NCI-H748 (cell line): Measurements from ENCODE around the gene IRGC.
"Not testable (repeated sequence)": the region's sequence is repeated elsewhere in the genome, so short reads cannot be mapped to it uniquely, and the experiment has no call there.

ENCODE experiments used
- DNase-seq: peaks from one replicate; lab custom pipeline; 2025; ENCODE audit not compliant: unreplicated experiment; lab: John Stamatoyannopoulos, UW

IRGC gene, protein sequence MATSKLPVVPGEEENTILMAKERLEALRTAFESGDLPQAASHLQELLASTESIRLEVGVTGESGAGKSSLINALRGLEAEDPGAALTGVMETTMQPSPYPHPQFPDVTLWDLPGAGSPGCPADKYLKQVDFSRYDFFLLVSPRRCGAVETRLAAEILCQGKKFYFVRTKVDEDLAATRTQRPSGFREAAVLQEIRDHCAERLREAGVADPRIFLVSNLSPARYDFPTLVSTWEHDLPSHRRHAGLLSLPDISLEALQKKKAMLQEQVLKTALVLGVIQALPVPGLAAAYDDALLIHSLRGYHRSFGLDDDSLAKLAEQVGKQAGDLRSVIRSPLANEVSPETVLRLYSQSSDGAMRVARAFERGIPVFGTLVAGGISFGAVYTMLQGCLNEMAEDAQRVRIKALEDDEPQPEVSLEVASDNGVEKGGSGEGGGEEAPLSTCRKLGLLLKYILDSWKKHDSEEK

DNA sequence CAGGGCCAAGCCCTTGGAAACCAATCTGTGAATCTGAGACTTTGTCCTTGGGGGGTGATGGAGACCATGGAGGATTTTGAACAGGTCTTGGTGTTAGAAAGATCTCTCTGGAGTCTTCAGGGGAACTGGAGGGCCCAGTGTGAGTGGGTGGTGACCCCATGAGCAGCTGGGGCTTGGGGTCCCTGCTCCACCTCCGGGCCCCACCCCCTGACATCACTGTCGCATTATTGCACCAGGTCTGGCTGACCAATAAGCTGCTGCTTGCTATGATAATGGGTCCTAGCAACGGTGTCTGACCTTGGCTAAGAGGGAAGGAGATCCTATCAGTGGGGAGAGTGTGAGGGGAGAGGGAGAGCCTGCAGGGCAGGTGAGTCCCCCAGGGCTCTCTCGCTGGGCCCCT, at the start of gene IRGC:
Gene IRGC (plus strand): TSS at position 301 of the 400 bp plus-strand sequence. CDS start 2,483 bp downstream, outside the sequence.
- no peak for DNase-seq

DNA sequence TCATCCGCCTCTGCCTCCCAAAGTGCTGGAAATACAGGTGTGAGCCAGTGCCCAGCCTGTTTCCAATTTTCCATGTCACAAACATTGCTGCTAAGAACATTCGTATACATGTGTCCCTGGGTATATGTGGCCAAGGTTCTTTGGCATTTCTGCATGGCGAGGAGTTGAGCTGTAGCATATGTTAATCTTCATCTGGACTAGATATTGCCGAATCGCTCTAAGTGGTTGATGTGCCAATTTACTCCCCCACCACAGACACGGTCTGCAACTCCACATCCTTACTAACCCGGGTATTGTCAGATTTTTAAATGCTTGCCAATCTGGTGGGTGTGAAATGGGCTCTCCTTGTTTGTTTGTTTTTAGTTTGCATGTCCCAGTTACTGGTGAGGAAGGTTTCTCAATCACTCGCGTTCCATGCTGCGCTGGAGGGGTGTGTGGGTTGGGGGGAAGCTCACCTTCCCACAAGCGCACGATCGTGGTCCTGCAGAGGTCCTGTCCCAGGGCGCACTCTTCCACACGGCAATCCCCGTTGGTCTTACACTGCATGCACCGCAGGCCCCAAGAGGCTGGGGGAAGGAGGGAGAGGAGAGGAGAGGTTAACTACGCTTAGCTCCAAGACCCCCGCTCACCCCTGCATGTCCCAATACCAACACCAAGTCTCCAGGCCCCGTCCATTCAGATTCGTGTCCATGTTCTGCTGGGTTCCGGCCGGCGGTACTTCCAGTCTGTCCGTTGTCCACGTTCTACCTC, 48.6 kb upstream of the IRGC start:
- DNase-seq, result no peak

DNA sequence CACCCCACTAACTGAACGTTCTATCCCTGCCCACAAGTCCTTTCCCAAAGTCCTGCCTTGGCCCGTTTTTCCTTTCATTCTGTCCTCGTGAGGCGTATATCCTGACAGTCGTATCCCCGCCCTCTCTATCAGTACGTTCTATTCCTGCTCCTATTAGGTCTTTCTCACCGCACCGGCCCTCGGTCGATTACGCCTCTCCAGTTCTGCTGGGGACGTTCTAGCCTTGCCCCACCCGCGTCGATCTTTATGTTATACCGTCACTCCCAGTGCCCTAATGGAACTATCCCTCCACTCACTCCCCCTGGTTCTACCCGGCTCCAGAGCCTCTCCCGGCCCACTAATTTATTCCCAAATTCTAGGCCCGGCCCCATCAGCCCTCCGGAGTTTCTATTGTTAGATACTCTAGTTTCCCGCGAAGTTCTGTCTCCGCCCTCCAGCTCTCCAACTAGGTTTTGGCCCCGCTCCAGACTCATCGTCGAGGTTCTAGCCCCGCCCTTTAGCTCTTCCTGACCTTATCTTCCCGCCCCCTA, 47.9 kb upstream of the IRGC start:
- DNase-seq, result peak; percentile 100

DNA sequence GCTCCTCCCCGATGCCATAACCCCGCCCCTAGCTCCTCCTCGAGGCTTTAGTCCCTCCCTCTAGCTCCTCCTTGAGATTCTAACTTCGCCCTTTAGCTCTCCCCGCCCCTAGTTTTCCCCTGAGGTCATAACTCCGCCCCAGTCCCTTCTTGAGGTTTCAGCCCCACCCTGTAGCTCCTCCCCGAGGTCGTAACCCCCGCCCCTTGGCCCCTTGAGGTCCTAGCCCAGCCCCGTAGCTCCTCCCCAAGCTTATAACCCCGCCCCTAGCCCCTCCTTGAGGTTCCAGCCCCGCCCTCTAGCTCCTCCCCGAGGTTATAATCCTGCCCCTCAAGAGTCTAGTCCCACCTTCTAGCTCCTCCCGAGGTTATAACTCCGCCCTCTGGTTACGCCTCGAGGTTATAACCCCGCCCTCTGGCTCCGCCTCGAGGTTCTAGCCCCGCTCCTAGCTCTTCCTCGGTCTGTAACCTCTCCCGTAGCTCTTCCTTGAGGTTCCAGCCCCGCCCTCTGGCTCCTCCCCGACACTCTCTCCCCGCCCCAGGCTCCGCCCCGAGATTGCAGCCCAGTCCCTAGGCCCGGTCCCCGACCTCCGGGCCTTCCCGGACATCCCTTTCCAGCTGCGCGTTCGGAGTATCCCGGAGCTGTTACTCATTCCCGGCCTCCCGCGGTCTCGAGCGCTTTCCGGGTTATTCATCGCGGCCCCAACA, 47.3 kb upstream of the IRGC start:
- peak; percentile 100 for DNase-seq

DNA sequence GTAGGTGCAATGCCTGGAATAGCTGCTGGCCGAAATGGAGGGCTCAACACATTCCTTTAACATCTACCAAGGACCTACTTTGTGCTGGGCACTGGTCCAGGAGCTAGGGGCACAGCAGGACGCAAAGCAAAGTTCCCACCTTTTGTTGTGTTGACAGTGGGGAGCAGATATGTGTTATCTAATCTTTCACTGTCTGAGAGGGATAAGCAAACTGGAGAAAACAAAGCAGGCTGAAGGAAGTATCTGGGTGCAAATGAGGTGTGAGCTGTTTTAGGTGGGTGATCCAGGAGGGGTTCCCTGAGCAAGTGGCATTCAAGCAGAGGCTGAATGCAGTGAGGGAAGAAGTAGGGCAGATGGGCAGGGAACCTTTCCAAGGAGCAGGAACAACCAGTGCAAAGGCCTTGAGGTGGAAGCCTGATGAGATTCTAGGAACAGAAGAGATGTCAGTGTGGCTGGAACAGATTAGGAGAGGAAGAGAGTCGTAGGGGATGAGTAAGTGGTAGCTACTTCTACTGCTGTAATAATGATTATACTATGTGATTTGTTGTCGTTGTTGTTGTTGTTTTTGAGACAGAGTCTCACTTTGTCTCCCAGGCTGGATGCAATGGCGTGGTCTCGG, 43.7 kb upstream of the IRGC start:
- DNase-seq, result no peak

DNA sequence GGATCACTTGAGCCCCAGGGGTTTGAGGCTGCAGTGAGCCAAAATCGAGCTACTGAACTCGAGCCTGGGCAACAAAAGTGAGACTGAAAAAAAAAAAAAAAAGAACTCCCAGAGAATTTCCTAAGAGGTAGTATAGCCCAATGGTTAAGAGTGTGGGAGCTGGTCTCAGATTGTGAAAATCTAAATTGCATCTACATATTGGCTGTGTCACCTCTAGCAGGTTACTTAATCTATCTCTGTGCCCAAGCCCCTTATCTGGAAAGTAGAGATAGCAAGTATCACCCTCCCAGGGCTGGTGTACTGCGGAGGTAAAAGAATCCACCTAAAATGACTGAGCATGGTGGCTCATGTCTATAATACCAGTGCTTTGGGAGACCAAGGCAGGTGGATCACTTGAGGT, 42.2 kb upstream of the IRGC start:
- DNase-seq, result no peak

DNA sequence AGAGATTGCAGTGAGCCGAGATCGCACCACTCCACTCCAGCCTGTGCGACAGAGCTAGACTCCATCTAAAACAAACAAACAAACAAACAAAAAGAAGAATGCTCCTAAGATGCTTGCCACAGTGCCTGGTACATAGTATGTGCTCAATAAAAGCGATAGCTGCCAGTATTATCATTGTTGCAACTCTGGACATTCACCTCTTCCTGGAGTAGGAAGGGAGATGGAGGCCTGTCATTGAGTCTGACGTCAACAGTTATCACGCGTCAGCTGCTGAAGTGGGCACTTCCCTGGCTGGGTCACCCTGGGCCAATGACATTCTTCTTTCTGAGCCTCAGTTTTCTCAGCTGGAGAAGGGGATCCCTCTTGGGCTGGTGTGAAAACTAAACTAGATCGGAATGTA, 41.7 kb upstream of the IRGC start:
- no peak for DNase-seq

DNA sequence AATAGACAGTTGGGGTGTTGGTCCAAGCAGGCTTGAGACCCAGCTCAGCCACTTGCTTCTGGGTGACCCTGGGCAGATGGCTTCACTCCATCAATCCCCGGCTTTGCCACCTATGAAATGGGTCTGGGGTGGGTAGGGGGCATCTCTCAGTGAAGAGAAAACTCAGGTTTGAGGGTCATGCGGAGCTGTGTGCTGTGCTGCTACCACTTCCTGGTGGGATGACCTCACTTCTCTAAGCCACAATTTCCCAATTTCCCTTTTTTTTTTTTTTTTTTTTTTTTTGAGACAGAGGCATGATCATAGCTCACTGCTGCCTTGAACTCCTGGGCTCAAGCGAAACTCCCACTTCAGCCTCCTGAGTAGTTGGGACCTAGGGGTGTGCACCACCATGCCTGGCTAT, 41.3 kb upstream of the IRGC start:
- DNase-seq, result no peak

DNA sequence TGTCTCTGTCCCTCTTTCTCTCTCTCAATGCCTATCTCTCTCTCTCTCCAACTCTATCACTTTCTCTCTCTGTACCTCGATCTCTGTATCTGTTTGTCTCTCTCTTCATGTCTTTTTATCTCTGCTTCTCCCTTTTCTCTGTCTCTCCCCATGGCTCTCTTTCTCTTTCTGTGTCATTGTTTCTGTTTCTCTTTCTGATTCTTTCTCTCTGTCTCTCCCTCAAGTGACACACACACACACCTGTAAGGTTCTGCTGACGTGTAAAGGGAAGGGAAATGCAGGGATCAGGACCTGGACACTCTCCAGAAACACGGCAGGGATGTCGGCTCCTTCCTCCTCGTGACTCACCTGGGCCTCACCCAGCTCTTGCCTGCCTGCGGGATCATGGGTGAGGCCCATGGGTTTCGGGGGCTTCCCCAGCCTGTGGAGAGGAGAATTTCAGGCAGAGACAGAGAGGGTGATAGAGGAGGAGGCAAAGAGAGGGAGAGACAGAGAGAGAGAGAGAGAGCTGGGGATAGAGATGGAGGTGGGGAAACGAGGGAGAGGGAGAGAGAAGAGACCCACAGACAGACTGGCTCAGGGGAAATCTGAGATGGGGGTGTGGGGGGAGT, 40.5 kb upstream of the IRGC start:
- no peak for DNase-seq

DNA sequence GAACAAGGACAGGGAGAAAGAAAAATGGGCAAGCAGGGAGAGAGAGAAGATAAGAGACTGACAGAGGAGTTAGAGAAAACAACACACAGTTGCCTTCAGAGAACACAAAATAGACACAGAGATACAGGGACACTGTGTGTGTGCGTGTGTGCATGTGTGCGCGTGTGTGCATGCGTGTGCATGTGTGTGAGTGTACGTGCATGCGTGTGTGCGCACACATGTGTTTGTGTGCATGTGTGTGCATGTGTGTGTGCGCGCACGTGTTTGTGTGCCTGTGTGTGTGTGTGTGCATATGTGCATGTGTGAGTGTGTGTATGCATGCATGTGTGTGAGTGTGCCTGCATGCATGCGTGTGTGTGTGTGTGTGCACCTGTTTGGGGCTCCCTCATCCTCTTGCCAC, 40.0 kb upstream of the IRGC start:
- DNase-seq, result no peak

DNA sequence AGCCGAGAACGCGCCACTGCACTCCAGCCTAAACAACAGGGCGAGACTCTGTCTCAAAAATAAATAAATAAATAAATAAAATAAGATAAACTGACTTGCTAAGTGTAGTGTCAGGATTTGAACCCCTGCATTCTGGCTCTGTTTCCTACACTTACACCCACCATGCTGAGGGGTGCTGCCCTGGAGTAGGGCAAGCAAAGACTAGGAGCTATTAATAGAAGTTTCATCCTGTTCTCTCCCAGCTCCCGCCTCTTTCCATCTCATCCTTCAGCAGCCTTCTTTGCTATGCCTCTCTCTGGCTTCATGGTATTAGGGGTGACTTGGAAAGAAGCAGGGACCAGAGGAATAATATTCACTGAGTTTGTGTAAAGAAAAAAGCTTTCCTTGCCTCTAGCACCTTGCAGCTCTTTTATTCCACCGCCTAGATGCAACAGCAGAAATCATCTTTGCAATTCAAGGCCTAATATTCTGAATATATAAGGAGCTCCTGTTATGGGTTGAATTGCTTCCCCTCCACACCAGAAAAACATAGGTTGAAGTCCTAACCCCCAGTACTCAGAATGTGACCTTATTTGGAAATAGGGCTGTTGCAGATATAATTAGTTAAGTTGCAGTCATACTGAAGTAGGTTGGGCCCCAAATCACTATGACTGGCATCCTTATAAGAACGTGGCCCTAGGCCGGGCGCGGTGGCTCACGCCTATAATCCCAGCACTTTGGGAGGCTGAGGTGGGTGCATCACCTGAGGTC, 37.2 kb upstream of the IRGC start:
- DNase-seq, result no peak

DNA sequence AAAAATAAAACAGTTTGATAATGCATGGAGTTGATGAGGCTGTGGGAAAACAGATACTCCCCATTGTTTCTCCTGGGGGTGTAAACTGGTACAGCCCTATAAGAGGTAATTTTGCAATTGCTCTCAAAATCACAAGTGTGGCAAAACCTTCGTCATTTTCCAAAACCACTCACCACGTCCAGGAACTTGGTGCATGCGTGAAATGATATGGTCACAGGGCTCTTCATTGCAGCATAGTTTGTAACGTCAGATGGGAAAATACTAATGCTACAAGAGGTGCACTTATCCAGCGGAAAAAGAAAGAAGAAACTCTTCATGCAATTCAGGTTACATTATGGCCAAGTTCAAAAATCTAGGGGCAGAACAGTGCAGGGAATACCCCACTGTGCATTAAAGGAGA, 34.1 kb upstream of the IRGC start:
- no peak for DNase-seq

DNA sequence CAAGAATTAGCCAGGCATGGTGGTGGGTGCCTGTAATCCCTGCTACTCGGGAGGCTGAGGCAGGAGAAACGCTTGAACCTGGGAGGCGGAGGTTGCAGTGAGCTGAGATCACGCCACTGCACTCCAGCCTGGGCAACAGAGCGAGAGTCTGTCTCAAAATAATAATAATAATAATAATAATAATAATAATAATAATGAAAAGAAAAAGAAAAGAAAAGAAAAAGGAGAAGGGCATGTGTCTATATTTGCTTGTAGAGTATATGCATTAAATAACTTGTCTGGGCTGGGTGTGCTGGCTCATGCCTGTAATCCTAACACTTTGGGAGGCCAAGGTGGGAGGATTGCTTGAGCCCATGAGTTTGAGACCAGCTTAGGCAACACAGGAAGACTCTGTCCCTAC, 33.6 kb upstream of the IRGC start:
- DNase-seq, result not testable (repeated sequence)

DNA sequence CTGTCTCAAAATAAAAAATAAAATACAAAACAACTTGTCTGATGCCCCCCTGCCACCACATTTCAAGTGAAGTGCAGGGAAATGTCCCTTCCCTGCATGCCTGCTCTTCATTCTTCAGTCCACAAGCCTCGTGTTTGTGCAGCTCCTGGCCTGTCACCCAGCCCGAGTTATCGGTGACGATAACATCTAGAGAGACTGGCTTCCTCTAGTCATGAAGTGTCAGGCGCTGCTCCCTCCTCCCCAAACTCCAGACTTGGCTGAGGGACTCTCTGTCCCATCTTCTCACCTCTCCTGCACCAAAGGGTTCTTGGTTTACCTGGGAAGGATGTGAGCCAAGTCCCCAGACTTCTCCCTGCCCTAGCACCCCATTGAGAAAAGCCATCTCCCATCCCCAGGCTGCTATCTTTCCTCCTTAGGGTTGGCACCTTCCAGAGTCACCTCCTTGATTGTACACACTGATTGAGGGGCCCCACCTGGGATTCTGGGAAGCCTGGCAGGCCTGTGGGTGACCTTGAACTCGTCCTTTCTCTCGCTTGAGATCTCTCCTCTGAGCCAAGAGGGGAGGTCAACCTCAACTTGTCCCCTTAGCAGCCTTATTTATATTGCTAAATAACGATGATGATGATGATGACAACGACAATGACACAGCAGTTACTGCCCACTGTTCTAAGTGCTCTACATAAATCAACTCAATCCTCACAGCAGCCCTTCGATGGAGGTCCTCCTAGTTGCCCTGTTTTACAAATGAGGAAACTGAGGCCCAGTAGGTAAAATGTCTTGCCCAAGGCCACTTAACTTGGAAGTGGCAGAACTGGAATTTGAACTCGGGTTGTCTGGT, 32.8 kb upstream of the IRGC start:
- no peak for DNase-seq

DNA sequence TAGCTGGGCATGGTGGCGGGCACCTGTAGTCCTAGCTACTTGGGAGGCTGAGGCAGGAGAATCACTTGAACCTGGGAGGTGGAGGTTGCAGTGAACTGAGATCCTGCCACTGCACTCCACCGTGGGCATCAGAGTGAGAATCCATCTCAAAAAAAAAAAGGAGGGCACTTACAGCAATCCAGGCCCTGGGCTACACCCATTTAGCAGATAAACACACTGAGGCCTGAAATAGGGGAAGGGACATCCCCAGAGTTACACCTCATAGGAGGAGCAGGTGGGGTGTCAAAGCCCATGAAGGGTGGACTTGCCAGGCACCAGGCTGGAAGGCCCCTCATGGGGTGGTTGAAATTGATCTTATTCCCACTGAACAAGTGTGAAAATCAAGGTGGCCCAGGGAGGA, 32.0 kb upstream of the IRGC start:
- DNase-seq, result no peak

DNA sequence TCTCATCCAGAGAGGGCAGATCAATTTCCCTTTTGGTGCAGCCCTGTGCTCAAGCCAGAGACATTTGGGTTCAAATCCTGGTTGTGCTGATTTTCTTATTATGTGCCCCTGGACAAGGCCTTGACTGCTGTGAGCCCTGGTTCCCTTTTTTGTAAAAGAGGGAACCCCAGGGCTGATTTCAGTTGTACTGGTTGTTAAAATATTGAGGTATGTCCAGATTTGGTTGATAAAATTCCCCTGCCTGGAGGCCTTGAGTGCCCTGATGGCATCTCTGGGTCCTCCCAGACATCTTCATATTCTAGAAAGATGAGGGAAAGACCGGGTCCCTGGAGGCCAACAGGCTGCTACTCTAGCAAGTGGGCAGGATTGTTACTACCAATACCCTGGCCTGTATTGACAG, 31.6 kb upstream of the IRGC start:
- DNase-seq, result no peak

DNA sequence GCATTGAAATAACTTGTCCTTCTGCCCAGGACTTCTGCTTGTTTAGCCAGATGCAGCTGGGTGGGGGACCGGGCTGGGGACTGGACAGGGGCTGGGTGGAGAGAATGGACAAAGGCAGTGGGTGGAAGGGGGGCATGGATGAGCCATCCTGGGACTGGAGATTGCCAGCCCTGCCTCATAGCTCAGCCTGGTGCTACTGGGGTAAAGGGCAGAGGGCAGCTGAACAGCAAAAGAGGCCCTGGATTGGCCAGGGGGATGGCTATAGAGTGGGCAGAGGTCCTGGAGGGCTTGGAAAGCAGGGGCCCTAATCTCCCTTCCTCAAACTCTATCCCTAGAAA, 28.2 kb upstream of the IRGC start:
- no peak for DNase-seq

DNA sequence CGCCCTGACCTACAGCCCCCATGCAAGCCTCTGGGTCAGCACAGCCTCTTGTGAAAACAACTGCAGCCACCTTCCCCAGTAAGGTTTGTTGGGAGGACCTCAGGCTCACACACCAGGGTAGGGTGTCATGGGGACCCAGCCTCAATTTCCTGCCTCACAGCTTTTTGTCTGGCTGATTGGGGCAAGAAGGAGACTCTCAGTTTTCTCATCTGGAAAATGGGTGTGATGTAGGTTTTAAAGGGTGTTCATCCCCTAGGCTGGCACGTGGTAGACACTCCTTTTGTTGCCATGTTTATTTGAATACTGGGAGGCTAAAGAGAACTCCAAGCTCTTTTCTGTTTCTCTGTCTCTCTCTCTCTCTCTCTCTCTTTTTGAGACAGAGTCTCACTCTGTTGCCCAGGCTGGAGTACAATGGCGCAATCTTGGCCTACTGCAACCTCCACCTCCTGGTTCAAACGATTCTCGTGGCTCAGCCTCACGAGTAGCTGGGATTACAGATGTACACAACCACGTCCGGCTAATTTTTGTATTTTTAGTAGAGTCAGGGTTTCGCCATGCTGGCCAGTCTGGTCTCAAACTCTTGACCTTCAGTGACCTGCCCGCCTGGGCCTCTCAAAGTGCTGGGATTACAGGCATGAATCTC, 27.7 kb upstream of the IRGC start:
- DNase-seq, result no peak

DNA sequence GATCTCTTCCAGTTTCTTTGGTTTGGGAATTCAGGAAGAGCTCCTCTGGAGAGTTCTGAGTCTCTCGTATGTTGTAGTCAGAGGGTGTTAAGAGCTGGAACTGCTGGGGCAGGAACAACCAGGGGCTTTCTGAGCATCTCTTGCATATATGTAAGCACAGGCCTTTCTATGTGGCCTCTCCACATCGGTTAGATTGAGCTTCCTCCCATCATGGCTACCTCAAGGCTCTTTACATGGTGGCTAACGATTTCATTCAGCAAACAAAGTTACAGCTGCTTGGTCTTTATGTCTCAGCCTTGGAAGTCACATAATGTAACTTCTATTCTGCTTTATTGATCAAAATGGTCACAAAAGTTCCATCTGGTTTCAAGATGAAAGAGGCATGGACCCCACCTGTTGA, 25.4 kb upstream of the IRGC start:
- DNase-seq, result no peak
